Activated T-cell treated with anti-CD3 and anti-CD28 coated beads, Interleukin-2, amount 50 U/mL, for 24 hours (primary cell): ENCODE results near the gene OCA2.

Experiments
- DNase-seq: peaks from one replicate; pipeline ENCODE4 v3.0.0-alpha.2; 2020
- H3K27ac Mint-ChIP-seq: 2 replicates; pipeline ENCODE4 v1.8.0; 2020; ENCODE audit warnings: mild to moderate bottlenecking, mixed read lengths
- H3K27me3 Mint-ChIP-seq: 2 replicates; pipeline ENCODE4 v1.8.0; 2020; ENCODE audit warnings: mixed read lengths
- H3K36me3 Mint-ChIP-seq: 2 replicates; pipeline ENCODE4 v1.8.0; 2020; ENCODE audit warnings: low read depth, mixed read lengths
- H3K4me1 Mint-ChIP-seq: 2 replicates; pipeline ENCODE4 v1.8.0; 2020; ENCODE audit warnings: low read depth, mixed read lengths
- H3K4me3 Mint-ChIP-seq: 2 replicates; pipeline ENCODE4 v1.8.0; 2020; ENCODE audit warnings: mild to moderate bottlenecking, moderate library complexity, mixed read lengths
- H3K9me3 Mint-ChIP-seq: 2 replicates; pipeline ENCODE4 v1.8.0; 2020; ENCODE audit warnings: mixed read lengths

OCA2 gene

DNA sequence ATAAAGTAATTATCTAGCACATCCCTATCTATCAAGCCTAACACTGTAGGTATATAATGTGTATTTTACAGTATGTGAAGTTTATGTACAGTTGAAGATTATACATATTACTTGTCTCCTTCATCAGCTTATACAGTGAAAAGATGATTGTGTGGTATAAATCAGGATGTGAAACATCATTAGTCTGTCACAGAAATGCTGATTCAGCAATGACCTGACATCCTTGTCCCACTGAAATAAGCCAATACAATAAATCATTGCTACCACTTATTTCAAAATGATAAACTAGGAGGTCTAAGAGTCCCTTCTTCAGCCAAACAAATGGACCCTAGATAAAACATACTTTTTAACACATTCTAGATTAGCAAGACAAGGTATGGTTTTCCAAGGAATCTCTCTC is 225.3 kb downstream of the OCA2 start:
- Mint-ChIP-seq H3K27me3 (no peaks in the 10 kb centered on the region), H3K4me3 (no peak overlapping the region), H3K36me3 (no peaks in the 10 kb centered on the region), H3K9me3 (no peaks in the 10 kb centered on the region), H3K4me1 (no peaks in the 10 kb centered on the region), H3K27ac (no peak overlapping the region)
- DNase-seq, result no peak

DNA sequence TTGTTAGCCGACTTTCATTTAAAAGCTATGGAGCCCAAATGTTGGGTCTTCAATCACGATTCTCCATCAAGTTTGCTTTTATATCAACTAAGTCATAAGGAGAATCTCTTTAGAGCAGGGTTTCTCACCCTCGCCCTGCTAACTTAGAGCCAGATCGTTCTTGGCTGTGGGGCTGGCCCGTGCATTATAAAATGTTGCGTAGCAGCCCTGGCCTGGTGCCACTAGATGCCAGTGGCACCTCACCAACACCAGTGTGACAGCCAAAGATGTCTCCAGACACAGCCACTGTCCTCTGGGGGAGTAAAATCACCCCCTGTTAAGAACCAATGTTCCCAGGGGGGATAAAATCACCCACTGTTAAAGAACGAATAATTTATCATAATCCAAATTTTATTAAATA is 226.1 kb downstream of the OCA2 start:
- H3K27me3 Mint-ChIP-seq, result no peaks in the 10 kb centered on the region
- no peak for DNase-seq

DNA sequence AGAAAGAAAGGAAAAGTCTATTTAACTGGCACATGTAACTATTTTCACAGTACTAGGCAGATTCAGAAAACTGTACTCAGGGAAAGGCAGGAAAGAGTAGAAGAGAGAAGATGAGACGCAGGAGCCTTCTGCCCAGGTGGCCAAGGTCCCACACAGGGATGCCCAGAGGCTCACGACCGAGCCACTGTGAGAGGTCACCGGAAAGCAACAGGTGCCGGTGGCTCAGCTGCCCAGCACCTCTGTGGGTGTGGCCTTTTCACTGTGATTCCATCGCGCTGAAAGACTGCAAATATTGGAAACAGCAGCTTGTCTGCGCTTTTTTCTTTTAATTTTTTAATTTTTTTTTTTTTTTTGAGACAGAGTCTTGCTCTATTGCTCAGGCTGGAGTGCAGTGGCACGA is 226.8 kb downstream of the OCA2 start:
- Mint-ChIP-seq H3K27ac (no peak overlapping the region), H3K4me3 (no peak overlapping the region), H3K36me3 (no peaks in the 10 kb centered on the region), H3K4me1 (no peaks in the 10 kb centered on the region), H3K27me3 (no peaks in the 10 kb centered on the region), H3K9me3 (no peaks in the 10 kb centered on the region)
- no peak for DNase-seq

More for the DNA sequence above, 226.1 kb downstream of the OCA2 start:
- Mint-ChIP-seq H3K9me3 (no peaks in the 10 kb centered on the region), H3K36me3 (no peaks in the 10 kb centered on the region), H3K4me3 (no peak overlapping the region), H3K4me1 (no peaks in the 10 kb centered on the region), H3K27ac (no peak overlapping the region)

DNA sequence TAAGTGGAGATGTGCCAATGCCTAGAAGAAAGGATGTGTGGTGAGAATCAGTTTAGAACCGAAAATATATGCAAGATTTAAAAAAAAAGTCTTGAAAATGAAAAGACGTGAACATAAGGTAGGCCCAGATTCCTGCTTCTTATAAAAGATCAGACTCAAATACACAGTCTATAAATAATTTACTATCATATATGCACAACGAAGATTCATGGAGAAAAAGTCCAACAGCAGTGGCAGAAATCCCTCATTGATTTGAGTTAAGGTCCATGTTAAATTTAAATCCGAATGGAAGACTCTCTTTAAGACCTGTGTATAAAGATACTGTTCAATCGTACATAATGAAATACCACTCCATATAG is 227.2 kb downstream of the OCA2 start:
- H3K4me3 Mint-ChIP-seq, result no peak overlapping the region
- no peaks in the 10 kb centered on the region for H3K36me3 Mint-ChIP-seq
- no peak overlapping the region for H3K27ac Mint-ChIP-seq
- no peaks in the 10 kb centered on the region for H3K27me3 Mint-ChIP-seq
- DNase-seq, result no peak
- H3K9me3 Mint-ChIP-seq, result no peaks in the 10 kb centered on the region
- no peaks in the 10 kb centered on the region for H3K4me1 Mint-ChIP-seq

DNA sequence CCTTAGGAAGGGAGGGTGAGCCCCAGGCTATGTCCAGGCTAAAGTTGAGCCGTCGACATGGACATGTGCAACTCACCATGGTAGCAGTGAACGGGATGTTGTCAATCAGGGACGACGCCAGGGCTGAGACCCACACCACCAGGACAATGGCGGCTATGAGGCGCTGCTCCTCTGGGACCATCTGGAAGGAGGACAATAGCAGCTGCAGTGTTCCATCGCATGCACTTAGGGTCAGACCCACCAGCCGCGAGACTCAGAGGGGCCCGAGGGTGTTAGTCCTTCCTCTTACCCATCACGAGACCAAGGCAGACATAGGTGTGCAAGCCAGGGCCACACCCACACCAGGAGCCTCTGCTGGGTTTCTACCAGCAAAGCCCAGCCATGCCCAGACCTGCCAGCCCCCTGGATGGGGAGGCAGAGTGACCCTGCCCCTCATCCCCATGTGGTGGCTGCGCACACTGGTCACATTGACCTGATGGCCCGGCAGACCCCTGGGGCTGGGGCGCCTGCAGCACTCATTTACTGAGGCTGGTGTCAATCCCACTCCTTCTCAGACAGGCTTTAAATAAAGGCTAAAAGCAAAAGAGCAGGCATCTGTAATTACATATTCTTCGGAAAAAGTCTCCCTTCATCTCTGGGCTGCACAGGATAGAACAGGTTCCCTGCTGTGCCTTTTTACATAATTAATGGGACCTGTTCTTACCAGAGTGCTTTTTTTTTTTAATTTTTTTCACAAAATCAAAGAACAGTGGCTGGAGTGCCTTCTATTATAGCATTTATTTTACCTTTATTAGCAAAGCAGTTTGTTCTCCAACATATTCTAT is 227.8 kb downstream of the OCA2 start:
- H3K27ac Mint-ChIP-seq, result no peak overlapping the region
- no peaks in the 10 kb centered on the region for H3K9me3 Mint-ChIP-seq
- no peaks in the 10 kb centered on the region for H3K36me3 Mint-ChIP-seq
- no peaks in the 10 kb centered on the region for H3K4me1 Mint-ChIP-seq
- H3K4me3 Mint-ChIP-seq, result no peak overlapping the region
- no peaks in the 10 kb centered on the region for H3K27me3 Mint-ChIP-seq
- no peak for DNase-seq

DNA sequence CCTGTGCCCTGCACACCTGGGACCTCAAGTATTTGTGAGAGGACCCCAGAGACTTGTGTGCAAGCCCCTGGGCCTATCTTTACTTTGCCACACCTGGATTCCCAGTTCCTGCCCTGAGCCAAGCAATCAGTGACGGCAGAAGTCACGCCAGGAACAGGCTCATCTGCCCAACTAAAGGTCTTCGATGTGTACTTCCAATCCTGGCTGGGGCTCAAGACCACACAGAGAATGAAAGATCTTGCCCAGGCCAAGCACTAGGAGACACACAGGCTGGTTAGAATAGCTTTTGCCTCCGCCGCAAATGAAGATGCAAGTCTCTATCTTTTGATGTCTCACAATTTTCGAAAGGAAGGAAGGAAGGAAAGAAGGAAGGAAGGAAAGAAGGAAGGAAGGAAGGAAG is 228.8 kb downstream of the OCA2 start:
- H3K9me3 Mint-ChIP-seq, result no peaks in the 10 kb centered on the region
- H3K4me1 Mint-ChIP-seq, result no peaks in the 10 kb centered on the region
- no peak overlapping the region for H3K27ac Mint-ChIP-seq
- DNase-seq, result no peak
- H3K36me3 Mint-ChIP-seq, result no peaks in the 10 kb centered on the region
- no peaks in the 10 kb centered on the region for H3K27me3 Mint-ChIP-seq
- H3K4me3 Mint-ChIP-seq, result no peak overlapping the region

DNA sequence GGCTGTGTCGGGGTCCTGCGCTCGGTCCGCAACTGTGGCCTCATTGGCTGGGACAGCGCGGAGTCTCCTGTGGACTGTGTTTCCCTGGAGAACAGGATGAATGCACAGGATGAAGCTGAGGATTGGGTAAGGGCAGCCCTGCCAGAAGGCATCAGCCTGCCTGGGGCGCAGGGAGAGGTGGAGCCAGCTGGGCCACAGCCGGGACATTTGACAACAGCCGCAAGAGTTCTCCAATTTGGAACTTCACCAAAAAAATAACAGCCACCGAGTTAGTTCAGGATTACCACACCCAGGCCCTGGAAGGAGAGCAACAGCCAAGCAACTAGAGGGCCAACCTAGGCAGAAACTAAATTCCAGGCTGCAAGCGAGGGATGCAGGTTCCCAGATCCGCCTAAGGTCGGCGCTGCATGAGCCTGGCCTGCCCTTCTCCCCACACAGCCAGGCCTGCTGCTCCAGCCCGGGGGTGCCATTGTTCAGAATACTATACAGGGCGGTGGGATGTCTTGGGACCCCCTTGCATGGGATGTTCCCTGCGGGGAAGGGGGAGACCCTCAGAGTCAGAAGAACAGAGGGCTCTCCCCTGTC is 229.3 kb downstream of the OCA2 start:
- DNase-seq, result no peak
- no peaks in the 10 kb centered on the region for H3K27me3 Mint-ChIP-seq
- no peak overlapping the region for H3K4me3 Mint-ChIP-seq

DNA sequence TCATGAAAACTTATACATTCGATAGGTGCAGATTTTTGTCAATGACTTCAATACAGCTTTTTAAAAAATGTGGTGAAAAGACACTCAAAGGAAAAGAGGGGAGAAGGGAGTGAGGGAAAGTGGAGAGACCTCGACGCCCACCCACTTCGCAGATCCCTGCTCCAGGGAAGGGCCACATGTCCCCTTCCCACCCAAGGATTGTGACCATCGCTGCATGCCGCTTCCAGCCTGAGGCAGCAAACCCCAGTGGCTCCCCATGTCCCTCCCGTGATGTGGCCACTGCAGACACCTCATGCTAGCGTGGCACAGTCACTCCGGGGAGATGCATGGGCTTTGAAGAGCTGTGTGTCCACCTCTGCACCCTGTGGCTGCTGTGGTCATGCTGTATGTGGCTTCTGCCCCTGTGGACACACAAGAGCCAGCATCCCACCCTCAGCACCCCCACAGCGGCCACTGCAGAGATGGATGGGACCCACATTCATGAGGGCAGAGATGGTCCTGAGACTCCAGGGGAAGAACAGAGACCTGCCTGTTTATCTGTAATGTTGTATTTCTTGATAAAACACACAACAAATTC is 230.2 kb downstream of the OCA2 start:
- Mint-ChIP-seq H3K4me1 (no peaks in the 10 kb centered on the region), H3K36me3 (no peaks in the 10 kb centered on the region), H3K9me3 (no peaks in the 10 kb centered on the region), H3K4me3 (no peak overlapping the region), H3K27ac (no peak overlapping the region), H3K27me3 (no peaks in the 10 kb centered on the region)
- no peak for DNase-seq

More for the DNA sequence above, 229.3 kb downstream of the OCA2 start:
- H3K36me3 Mint-ChIP-seq, result no peaks in the 10 kb centered on the region
- H3K27ac Mint-ChIP-seq, result no peak overlapping the region
- no peaks in the 10 kb centered on the region for H3K4me1 Mint-ChIP-seq
- H3K9me3 Mint-ChIP-seq, result no peaks in the 10 kb centered on the region

DNA sequence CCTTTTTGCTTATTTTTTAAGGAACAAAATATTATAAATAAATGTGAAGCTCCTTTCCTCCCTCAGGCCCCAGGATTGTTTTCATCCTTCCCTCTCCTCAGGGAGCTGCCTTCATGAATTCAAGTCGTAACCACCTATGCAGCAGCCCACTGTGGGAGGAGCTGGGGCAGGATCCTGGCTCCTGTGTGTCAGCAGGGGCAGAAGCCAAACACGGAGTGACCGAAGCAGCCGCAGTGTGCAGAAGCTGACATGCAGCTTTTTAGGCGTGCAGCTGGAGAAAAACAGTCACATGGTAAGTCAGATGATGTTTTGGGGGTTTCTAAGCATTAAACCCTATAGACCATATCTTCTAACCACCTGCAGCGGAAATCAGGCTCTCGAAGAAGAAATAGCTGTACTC is 231.3 kb downstream of the OCA2 start:
- Mint-ChIP-seq H3K36me3 (no peaks in the 10 kb centered on the region), H3K27me3 (no peaks in the 10 kb centered on the region), H3K9me3 (no peaks in the 10 kb centered on the region), H3K27ac (no peak overlapping the region), H3K4me1 (no peaks in the 10 kb centered on the region), H3K4me3 (no peak overlapping the region)
- no peak for DNase-seq

DNA sequence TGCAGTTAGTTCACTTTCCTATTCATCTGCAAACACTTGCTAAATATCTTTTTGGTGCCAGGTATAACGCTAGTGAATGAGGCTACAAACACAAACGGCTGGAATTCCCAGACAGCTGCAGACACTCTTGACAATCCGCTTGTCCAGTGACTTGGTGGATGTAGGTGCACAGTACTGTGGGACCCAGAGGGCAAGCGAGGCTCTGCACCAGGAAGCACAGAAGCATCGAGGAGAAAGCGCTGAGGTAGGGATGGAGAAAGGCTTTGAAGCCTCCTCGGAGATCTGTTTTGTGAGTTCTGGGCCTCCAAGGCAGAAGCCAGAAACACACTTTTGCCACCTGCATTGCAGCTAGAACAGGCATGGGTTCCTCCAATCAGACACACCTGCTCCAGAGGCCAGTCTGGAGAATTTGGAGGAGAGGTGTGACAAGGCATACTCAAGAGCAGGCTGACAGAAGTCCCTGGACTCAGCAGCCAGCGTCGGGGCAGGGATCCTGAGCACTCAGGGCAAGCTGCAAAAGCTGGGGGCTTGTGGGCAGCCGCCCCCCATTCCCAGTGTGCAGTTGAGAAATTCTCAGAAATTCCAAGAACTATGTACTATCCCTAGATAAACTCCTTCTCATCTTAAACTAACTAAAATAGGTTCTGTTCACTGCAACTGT is 232.5 kb downstream of the OCA2 start:
- DNase-seq, result no peak
- H3K4me3 Mint-ChIP-seq, result no peak overlapping the region
- no peaks in the 10 kb centered on the region for H3K4me1 Mint-ChIP-seq
- H3K9me3 Mint-ChIP-seq, result no peaks in the 10 kb centered on the region
- no peak overlapping the region for H3K27ac Mint-ChIP-seq
- no peaks in the 10 kb centered on the region for H3K36me3 Mint-ChIP-seq
- no peaks in the 10 kb centered on the region for H3K27me3 Mint-ChIP-seq

DNA sequence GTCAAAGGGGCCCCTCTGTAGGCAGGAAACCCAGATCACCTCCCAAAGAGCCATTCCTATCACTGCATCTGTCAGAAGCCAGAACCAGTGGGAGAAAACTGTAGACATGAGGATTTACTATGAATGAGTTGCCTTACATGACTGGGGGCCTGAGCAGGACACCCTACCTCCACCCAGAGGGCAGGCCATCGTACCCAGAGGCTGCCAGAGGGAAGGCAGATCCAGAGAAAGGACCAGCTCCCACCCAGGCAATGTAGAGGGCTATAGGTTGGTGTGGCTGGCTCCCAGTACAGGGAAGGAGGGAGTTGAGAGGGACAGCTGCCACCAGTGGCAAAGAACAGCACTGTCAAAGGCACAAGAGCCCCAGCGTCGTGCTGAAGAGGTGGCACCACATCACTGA is 233.2 kb downstream of the OCA2 start:
- Mint-ChIP-seq H3K27me3 (no peaks in the 10 kb centered on the region), H3K27ac (no peak overlapping the region), H3K4me1 (no peaks in the 10 kb centered on the region), H3K9me3 (peaks cover 4% of the 10 kb centered on the region), H3K36me3 (no peaks in the 10 kb centered on the region), H3K4me3 (no peak overlapping the region)
- DNase-seq, result no peak

DNA sequence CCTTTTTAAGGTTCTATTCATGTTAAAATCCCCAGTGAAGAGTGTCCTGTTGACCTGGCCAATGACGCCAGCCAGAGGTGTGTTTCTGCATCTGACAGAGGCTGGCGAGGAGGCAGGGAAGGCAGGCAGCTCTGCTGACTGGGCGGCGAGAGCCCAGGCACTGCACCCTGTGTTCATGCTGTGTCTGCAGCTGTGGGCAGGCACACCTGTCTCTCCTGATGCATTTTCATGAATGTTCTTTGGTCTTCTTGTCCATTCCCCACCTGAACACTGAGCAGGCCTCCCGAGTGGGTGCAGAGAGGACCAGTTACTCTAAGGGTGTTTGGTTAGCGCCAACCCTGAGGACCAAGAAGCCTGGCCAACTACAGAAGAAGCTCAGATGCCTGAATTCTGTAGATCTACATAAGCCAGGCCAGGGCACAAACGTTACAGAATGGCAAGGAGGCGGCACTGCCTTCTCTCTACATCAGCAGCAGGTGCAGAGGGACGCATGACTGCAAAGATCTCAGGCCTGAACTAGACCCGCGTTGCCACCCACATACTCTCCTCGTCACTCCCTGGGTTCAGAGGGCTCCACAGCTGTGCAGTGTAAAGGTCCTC is 233.7 kb downstream of the OCA2 start:
- H3K4me1 Mint-ChIP-seq, result no peaks in the 10 kb centered on the region
- H3K27ac Mint-ChIP-seq, result no peak overlapping the region
- DNase-seq, result no peak
- no peak overlapping the region for H3K4me3 Mint-ChIP-seq
- H3K27me3 Mint-ChIP-seq, result no peaks in the 10 kb centered on the region
- H3K36me3 Mint-ChIP-seq, result no peaks in the 10 kb centered on the region
- peaks cover 4% of the 10 kb centered on the region for H3K9me3 Mint-ChIP-seq

DNA sequence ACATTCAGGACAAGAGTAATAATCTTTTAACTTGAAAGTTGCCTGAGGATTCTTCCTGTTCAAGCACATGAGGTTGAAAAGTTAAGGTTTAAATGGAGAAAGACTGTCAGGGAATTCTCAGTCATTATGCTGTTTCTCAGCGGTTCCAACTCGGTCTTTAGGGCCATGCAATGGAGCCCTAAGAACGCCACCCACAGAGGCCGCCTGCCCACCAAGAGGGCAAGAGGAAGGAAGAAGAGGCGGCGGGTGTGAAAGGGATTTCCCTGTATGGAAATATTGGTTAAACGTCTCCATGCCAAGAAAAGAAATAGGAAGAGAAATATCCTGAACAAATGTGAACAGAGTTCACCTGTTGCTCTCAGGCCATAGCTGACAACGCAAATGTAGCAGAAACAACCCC is 234.4 kb downstream of the OCA2 start:
- Mint-ChIP-seq H3K4me3 (no peak overlapping the region), H3K27ac (no peak overlapping the region), H3K9me3 (peaks cover 4% of the 10 kb centered on the region), H3K27me3 (no peaks in the 10 kb centered on the region), H3K36me3 (no peaks in the 10 kb centered on the region), H3K4me1 (no peaks in the 10 kb centered on the region)
- DNase-seq, result no peak

DNA sequence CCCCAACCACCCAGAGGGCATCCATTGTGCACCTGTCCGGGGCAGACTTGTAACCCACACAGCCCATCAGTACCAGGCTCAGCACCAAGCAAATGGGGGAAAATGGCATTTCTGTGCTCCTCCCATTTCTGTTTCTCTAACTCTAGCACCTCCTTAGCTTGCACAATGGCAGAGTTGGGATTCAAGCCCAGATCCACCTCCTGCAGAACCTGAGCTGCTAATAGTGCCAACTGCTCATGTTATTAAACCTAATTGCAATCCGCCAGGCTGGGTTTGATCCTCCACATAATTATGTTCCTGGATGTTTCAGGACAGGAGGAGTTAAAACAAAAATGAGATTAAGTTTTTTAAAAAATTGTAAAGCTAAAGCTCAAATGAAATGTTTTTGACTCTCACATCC is 235.0 kb downstream of the OCA2 start:
- Mint-ChIP-seq H3K27ac (no peak overlapping the region), H3K4me1 (no peaks in the 10 kb centered on the region), H3K9me3 (peaks cover 4% of the 10 kb centered on the region), H3K27me3 (no peaks in the 10 kb centered on the region), H3K4me3 (no peak overlapping the region), H3K36me3 (no peaks in the 10 kb centered on the region)
- DNase-seq, result no peak

DNA sequence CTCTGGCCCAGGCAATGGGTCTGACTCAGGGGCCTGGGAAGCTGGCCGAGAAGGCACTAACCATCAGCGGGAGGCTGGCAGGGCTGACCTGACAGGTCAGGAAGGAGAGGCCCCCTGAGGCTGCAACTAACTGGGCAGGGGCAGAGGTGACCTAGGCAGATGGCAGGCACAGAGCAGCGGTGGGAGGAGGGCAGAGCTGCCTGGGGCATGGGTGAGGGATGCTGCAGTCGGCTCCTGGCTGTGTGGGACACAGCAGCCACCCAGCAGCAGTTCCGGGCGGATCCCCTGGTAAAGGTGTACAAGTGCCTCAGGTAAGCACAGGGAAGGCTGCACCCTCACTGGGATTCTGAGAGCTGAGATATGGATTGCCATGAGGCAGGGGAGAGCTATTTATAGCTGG is 236.1 kb downstream of the OCA2 start:
- Mint-ChIP-seq H3K4me1 (no peaks in the 10 kb centered on the region), H3K27ac (no peak overlapping the region), H3K9me3 (peaks cover 4% of the 10 kb centered on the region), H3K4me3 (no peak overlapping the region), H3K36me3 (no peaks in the 10 kb centered on the region), H3K27me3 (no peaks in the 10 kb centered on the region)
- no peak for DNase-seq
